Left hindlimb (tissue), 1 donor: ENCODE results near the gene TEX52.
"Not testable (repeated sequence)": the region's sequence is repeated elsewhere in the genome, so short reads cannot be mapped to it uniquely, and the experiment has no call there.

Experiments
- DNase-seq: peaks from one replicate; pipeline ENCODE4 v3.0.0-alpha.2; 2018

TEX52 gene

DNA sequence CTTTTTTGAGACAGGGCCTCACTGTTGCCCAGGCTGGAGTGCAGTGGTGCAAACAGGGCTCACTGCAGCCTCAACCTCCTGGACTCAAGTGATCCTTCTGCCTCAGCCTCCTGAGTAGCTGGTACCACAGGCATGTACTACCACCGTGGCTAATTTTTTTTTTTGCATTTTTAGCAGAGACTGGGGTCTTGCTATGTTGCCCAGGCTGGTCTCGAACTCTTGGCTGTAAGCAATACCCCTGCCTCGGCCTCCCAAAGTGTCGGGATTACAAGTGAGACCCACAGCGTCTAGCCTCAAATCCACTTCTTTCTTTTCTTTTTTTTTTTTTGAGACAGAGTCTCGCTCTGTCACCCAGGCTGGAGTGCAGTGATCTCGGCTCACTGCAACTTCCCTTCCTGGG is 6.6 kb upstream of the TEX52 start:
- not testable (repeated sequence) for DNase-seq

DNA sequence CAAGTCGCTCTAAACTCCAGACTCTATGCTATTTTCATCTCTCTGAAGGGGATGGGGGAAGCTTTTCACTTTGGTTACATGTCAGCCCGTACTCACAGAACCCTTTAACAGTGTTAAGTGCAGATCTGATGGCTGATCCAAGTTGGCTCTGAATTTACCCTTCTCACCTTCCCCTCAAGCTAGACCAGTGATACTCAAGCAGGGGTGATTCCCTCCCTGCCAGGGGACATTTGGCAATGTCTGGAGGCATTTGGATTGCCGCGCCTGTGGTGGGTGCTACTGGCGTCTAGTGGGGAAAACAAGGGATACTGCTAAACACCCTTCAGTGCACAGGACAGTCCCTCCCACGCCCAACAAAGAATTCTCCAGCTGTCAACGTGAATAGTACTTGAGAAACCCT is 6.0 kb upstream of the TEX52 start:
- no peak for DNase-seq

DNA sequence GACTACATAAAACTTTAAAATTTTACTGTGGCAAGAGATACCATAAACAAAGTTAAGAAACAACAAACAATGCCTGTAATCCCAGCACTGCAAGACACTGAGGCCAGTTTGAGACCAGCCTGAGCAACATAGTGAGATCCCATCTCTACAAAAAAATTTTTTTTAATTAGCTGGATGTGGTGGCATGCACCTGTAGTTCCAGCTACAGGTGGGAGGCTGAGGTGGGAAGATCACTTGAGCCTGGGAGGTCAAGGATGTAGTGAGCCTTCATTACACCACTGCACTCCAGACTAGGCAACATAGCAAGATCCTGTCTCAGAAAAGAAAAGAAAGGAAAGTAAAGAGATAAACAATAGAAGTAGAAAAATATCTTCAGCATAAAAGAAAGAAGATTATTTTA is 3.3 kb upstream of the TEX52 start:
- no peak for DNase-seq

DNA sequence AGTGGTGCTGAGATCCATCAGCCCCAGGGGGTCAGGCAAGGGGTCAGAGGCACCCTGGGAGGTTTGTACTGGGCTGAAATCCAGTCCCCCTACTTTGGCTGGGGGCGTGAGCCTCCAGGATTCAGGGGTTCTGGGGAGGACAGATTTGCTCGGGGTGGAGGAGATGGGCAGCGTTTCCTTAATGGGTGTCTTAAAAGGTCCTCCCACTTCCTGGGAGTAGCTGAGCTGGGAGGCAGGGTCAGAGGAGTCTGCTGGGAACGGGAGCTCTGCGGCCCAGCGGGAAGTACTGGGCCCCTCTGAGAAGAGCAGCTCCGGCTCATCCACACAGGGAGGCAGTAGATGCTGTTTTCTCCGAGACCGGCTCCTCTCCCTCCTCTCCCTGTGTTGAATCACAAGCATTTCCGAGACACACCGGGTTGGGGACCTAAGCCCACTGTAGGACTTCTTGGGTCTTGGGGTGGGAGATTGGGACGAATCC is 2.1 kb upstream of the TEX52 start:
- no peak for DNase-seq

DNA sequence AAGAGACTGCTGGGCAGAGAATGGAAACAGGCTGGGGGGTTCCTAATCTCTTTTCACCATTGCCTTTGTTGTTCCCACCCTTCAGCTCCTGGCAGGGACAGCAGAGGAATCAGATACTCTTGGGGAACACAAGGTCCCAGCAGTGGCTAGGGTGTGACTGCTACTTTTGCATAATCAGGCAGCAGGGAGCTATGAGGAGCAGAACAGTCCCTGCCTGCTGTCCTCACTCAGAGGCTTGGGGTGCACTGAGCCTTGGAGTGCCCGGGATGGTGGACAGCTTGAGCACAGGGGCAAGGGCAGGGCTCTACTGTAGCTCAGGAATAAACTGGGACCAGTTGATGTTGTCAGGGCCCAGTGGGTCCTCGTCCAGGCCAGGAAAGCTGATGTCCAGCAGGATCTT is 1.5 kb upstream of the TEX52 start:
- no peak for DNase-seq

DNA sequence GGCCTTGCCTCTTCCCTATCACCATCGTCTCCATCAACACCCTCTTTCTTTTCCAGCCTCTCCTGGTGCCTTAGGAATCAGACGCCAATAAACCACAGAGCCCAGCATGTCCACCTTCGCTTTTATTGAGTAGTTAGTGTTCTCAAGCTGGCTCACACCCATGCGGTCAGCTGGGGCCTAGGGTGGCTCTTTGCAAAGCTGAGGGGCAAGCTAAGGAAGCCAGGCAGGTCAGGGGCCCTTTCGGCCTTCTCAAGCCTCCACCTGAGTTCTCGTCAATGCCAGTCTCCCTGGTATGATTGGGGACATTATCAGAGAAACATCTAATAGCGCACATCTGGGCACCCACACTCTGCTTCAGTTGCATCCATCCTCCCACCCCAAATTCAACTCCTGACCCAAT is 737 bp upstream of the TEX52 start:
- no peak for DNase-seq

DNA sequence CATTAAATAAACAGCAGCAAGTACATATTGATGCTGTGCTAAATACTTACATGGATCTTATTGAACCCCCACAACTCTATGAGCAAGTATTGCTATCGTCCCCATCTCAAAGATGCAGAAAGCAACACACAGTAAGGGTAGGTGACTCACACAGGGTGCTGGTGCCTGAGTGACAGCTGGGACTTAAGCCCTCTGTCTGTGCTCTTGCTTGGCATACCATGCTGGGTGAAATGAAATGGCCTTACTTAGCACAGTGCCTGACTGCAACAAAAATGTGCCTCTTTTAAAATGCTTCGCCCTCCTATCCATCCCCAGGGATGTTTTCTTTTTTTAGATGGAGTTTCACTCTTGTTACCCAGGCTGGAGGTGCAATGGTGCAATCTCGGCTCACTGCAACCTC is 788 bp downstream of the TEX52 start:
- DNase-seq = no peak

DNA sequence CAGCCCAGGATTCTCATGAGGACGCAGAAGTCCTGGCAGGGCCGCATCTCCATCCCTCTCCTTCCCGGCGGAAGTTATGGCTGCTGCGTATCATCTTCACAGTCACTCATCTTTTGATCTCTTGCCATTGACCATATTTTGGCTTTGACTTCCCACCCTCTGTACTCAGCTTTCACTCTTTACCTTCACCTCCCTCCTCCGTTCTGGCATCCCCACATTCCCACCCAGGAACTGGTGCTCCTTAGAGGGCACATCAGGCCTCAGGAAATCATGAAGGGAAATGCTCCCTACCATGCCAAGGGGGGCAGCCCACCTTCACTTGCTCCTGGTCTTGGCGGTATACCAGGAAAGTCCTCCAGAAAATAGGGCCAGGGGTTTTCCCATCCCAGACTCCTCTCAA is 1.3 kb downstream of the TEX52 start:
- no peak for DNase-seq

DNA sequence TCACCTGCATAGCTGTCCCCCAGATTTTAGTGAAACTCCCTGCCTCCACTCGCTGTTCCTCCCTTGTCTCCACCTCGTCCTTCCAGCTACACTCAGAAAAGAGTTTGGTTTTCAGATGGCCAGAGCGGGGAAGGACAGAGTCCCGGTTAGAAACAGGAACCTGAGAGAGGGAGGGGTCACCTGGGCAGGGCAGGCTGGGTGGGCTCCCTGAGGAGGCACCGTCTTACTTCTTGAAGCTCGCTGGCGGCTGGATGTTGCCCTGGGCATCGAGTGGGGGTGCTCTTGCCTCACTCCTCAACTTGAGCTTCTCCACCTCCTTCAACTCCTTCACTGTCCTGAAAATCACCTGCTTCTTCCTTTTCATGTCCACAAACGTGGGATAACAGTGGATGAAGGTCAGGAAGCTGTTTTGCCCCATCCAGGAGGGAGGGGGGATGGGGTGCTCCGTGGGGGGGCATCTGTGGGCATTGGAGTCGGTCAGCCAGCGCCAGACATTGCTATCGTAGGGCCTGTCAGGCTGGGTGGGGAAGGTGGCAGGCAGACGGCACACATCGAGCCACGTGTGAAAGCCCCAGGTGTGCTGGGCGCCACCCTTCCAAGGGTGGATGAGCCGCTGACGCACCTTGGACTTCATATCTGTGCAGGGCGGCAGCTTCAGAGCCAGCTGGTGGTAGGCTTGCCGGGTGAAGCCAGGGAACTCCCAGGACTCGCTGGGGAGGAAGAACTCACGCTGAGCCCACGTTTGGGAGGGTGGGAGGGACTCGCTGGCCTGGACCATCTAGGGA is 2.0 kb downstream of the TEX52 start:
- no peak for DNase-seq

DNA sequence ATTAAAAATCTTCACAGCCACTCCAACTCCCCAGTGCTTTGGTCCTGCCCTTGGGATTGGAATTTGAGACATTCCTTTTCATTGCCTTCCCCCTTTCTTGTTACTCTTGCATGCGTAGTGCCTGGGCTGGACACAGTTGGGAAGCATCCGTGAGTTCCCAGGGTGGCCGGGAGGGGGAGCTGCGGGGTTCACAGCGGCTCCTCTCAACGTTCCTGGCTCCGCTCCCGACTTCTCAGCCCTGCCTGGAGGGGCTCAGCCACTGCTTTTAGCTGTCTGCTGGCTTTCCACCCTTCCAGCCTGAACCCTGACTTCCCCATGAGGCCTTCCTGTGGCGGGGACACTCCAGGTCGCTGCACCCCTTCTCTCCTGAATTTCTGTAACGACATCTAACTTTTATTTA is 3.2 kb downstream of the TEX52 start:
- peak; percentile 84 for DNase-seq

DNA sequence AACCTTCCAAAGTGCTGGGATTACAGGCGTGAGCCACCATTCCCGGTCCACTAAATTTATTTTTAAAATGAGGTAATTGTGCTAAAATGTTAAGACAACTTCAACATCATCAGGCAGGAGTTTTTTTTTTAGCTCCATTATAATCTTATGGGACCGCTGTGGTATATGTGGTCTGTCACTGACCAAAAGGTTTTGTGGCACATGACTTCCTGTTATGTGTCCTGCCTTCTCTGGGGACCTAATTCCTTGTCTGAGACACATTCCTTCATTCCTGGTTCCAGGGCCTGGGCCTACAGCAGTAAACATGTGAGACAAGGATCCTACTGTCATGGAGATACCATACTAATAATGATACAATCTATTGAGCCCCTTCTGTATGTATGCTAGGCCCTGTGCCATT is 4.9 kb downstream of the TEX52 start:
- DNase-seq = no peak

DNA sequence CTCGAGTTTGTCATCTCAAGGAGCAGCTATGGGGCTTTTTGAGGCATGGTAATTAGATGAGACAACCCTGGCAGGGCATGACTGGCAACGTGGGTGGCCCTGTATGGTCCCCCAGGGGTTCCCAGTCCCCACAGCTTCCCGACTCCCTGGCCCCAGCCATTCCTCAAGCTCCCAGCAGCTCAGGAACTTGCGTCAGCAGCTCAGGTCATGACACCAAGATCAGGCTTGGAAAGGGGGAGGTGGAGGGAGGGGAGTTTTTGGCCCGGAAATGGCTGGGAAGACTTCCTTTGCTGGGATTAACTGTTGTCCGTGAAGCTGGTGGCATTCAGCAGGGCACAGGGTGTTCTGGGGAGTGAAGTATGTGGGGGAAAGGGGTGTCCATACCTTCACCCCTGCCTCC is 11.6 kb downstream of the TEX52 start:
- peak; percentile 65 for DNase-seq

DNA sequence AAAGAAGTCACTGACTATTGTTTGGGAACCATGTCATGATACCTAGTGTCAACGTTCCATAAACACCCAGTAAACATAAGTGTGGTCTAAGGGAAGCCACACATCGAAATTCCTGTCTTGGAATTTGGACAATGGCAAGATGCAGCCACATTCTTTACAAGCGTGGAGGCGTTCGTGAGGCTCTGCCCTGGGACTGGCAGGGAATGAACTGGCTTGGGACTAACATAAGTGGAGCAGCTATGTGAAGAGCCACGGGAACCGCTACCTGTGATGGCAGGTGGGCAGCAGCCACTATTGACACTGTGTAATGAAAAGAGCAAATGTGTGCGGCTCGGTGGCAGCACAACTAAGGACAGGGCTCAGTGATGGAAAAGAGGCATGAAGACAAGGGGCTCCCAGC is 12.1 kb downstream of the TEX52 start:
- DNase-seq = no peak

DNA sequence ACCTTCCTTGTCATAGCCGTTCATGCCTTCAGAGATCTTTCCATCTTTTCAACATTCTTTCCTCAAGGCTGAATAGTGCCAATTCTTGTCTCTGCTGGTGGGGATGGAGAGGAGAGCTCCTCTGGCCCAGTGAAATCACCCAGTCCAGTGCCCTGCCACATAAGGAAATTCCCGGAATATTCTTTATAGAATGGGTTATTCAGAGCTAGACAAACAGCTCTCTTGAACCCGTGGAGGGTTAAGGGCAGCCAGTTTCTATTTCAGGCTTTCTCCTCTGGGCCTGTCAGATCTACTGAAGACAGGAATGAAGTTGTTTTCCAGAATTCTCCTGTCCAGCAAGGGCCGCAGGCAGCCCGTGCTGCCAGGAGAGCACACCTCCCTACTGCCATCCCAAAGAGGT is 13.9 kb downstream of the TEX52 start:
- DNase-seq = no peak

DNA sequence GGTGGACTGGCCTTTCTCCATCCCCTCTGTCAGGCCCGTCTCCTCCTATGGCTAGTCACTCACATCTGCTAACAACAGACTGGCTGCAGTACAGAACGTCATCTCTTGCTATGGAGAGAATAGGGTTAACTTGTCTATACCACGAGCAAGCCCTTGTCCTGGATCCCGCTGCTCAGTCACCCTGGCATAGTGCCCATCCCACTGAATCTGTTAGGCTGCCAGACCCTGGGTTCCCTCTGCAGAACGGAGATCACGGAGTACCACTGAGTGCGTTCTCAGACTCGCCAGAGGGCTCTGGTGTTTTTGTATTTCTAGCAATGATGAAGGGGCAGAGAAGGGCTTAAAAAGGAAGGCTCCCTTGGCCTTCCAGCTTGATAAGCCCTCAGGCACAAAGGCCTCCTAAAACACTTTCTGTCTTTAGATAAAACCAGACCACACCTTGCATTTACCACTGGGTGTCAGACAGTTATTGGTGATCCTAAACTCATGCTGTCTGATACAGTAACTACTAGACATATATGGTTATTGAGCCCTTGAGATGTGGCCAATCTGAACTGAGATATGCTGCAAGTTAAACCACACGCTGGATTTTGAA is 15.7 kb downstream of the TEX52 start:
- no peak for DNase-seq

DNA sequence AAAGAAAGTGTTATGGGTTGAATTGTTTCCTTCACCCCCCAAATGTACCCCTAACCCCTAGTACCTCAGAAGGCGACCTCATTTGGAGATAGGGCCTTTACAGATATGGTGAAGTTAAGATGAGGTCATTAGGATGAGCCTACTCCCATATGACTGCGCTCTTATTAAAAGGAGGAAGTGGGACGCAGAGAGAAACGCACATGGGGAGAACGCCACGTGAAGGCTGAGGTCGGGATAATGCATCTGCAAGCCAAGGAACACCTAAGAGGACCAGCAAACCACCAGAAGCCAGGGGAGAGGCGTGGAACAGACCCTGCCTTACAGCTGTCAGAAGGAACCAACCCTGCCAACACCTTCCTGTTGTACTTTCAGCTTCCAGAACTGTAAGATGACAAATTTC is 20.3 kb downstream of the TEX52 start:
- no peak for DNase-seq

DNA sequence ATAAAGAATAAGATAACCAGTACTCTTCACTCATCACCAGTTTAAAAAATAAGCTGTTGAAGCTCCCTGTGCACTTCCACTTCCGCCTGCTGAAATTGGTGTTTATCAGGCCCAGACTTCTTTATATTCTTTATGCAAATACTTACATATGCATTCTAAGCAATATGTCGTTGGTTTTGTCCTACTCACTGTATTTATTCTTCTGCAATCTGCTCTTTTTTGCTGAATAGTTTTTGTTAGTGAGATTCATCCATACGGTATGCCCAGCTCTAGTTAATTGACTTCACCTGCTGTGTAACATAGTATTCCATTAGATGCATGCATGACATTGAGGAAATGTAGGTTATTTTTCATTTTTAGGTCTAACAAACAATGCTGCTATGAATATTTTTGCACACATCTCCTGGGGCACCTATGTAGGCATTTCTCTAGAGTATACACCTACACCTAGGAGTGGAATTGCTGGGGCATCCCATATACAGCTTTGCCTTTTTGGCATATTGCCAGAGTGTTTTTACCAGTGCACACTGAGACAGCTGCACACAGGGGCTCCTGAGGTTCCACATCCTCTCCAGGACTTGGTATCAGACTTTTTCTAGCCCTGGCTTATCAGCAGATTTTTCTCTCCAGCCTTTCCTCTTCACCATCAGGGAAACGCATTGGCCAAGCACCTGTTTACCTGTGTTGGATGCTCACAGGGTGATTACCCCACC is 21.0 kb downstream of the TEX52 start:
- no peak for DNase-seq

DNA sequence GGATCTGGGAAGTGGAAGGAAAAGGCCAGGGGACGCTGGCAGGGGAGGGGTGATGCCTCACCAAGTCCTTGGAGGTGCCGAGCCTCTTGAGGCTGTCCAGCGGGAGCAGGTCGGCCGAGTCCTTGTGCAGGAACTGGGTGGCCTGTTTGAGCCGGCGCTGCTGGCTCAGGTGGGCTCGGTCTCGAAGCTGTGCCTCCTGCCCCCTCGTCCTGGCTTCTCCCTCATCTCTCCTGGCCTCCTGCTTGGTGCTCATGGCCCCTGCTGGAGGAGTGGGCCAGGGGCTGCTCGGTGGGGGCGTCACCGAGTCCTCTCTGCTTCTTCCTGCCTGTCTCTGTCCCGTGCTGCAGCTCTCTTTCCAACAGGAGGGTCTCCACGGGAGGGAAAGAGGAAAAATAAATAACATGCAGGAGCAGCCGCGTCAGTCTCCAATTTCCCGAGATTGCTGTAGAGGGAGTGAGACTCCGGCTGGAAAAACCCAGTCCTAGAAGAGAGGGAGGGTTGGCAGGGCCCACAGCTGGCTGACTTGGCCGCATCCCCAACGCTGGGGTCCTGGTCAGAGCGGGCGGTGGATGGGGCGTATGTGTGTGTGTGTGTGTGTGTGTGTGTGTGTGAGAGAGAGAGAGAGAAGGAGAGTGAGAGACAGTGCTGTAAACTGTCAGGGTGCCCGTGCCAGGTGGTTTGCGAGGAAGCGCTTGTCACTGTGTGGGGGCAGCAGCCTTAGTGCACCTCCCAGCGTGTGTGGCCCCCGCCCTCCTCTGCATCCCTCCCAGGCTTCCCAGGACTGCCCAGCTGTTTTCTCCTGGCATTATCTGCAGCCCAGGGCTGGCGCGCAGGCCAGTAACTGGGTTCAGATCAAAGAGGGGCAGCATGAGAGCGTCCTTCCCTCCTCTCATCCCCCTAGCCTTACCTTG is 22.0 kb downstream of the TEX52 start, which contains the start of gene NRIP2:
Gene NRIP2, minus strand, starts transcription at position 455 of the 911 bp plus-strand sequence. Its CDS starts 52 bp downstream, at position 403.
- peak; percentile 90 for DNase-seq

DNA sequence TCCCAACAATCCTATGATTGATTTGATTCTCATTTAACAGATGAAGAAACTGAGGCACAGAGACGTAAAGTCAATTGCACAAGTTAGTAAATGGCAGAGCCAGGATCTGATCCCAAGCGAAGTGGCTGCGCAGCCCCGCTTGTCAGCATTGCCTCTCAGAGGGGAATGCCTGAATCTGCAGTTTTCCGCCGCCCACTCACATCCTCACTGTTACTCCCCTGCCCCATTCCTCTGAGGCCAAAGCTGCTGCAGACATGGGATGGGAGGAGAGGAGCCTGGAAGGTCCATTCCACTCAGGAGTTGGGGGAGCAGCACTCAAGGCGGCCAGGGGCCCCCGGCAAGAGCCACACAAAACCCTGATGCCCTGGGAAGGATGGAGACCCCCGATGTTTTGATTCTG is 23.0 kb downstream of the TEX52 start:
- DNase-seq = no peak

DNA sequence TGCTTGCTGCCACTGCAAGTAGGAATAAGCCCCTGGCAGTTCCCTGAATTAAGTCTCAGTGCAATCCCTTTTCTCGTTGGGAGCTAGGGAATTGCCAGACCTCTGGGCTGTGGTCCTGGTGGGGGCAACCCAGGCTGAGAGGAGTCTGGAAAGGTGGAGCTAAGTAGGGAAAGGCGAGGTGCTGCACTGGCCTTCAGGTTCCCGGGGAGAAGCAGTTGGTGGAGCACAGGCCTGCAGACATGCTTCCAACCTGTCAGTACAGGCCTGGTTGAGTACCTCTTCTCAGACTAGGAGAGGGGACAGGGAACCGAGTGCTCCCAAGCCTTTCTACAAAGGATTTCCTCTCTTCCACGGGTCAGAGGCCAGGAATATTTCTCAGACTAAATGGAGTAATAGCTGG is 23.5 kb downstream of the TEX52 start:
- no peak for DNase-seq

DNA sequence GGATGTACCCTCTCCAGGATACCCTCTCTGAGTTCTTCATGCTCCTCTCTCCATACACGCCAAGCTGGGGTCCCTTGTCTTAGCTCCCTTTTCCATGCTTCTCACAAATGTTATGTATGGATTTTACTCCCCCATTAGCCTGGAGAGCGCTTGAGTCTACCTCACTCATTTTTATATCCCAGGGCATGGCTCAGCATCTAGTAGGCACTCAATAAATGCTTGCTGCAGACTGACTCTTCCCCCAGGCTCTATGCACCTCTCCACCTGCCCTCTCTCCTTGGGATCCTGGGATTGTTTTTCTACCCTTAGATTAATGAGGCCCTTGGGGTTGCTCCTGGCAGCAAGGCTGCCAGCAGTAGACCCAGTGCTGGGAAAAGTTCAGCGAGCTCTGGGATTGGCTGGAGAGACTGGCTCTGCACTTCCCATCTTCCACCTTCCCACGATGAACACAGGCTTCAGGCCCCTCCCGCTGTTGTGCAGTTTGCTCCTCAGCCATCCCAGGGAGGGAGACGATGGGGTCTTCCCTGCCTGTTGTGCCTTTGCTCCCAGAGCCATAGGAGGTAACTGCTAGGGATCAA is 24.2 kb downstream of the TEX52 start:
- DNase-seq = no peak

DNA sequence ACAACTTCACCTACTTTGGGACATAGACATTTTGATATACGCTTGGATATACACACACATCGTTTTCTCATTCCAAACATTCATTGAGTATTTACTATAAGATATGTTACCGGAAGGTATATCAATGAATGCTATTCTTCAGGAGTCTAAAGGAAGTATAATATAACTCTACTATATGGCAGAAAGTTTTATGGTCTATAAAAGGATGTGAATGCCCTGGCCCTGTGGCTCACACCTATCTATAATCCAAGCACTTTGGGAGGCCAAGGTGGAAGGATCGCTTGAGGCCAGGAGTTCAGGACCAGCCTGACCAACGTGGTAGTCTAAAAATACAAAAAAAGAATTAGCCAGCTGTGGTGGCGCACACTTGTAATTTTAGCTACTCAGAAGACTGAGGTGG is 27.6 kb downstream of the TEX52 start:
- no peak for DNase-seq
